CD4-positive, alpha-beta T cell treated with Interleukin-17A for 1 hour (primary cell): Measurements from ENCODE around the gene SPRYD4.

Experiments
- DNase-seq: peaks from one replicate; pipeline ENCODE4 v3.0.0-alpha.2; 2020

Gene SPRYD4

DNA sequence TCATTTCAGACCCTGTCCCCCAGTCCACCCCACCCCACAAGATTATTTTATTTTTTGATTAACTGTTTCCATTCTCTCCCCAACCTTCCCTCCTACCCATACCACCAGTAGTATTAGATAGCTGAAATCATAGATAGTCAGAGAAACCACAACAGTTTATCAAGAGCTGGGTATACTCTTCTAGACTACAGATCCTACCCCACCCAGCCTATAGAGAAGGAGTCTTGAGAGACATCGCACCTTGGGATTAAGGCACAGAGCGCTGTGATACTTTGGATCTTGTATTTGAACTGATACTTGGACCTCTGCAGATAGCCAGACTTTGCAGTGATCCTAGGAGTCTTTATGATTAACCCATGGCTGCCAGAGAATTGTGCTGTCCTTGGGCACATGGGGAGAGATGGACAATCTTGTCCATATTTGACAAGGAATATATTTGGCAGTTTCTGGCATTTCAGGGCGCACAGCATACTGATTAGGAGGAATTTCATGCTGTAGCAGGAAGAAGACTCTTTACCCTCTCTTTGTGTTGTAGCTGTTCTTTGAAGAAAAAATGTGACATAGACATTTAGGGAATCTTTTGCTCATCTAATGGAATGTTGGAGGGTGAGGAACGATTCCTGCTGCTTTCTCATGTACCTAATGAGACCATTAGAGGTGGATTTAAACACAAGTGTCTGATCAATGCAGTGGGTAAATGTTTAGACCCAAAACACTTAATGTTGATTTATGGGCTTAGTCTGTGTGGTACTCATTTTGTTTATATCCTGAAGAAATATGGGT is 54.2 kb downstream of the SPRYD4 start:
- DNase-seq: no peak

DNA sequence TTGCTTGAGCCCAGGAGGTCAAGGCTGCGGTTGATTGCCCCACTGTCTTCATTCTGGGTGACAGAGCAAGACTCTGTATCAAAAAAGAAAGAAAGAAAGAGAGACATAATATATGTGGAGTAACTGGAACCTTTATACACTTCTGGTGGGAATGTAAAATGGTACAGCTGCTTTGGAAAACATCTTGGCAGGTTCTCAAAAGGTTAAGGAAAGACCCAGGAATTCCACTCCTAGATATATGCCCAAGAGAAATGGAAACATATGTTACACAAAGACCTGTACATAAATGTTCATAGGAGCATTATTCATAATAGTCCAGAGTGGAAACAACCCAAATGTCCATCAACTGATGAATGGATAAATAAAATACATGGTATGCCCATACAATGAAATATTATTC is 60.5 kb downstream of the SPRYD4 start:
- DNase-seq: no peak
